Esophagus (tissue), 2 donors: ENCODE data around the gene IGF2BP3. TPM values are rescaled to one million over a fixed set of nuclear protein-coding genes. Genes with fewer than 3 reads are reported as not detected.

ENCODE experiments used
- H3K27ac ChIP-seq, 2 donors: one replicate each; pipeline ENCODE4 v1.5.1; 2013; ENCODE audit warnings: low read depth in 2 of 2, mild to moderate bottlenecking in 2 of 2, inconsistent platforms in 1 of 2, low read length in 1 of 2, moderate library complexity in 1 of 2
- H3K27me3 ChIP-seq, 2 donors: one replicate each; pipeline ENCODE4 v1.6.1; 2013; ENCODE audit warnings: low read length in 2 of 2, control low read depth in 1 of 2, mild to moderate bottlenecking in 1 of 2; ENCODE audit not compliant: insufficient read depth in 2 of 2, control insufficient read depth in 1 of 2
- H3K36me3 ChIP-seq, 2 donors: one replicate each; pipeline ENCODE4 v1.6.1; 2013; ENCODE audit warnings: low read length in 1 of 2; ENCODE audit not compliant: control insufficient read depth in 2 of 2, insufficient read depth in 2 of 2
- H3K4me1 ChIP-seq, 2 donors: one replicate each; pipeline ENCODE4 v1.6.1; 2013; ENCODE audit warnings: low read length in 1 of 2; ENCODE audit not compliant: control insufficient read depth in 2 of 2, insufficient read depth in 2 of 2
- H3K4me3 ChIP-seq, 2 donors: one replicate each; pipeline ENCODE4 v1.5.1; 2013; ENCODE audit warnings: low read length in 2 of 2, mild to moderate bottlenecking in 2 of 2, low read depth in 1 of 2, moderate library complexity in 1 of 2
- H3K9me3 ChIP-seq, 2 donors: one replicate each; pipeline ENCODE4 v1.6.1; 2013; ENCODE audit warnings: mild to moderate bottlenecking in 2 of 2, low read depth in 1 of 2, low read length in 1 of 2, moderate library complexity in 1 of 2; ENCODE audit not compliant: control insufficient read depth in 2 of 2, insufficient read depth in 1 of 2
- WGBS, 2 donors: extraction: QIAGEN DNeasy Blood & Tissue Kit; methylation state at CpG; one replicate each; pipeline ENCODE4 v1.1.7; 2013; 5-methylcytosine and 5-hydroxymethylcytosine counted together
- polyA plus RNA-seq, 2 donors: library from polyadenylated mRNA; stranded (reverse); fragments of 200-250 nt; gene quantifications; one replicate each; pipeline ENCODE4 v1.2.3, GENCODE V29; 2013
- donor health status: healthy with polysubstance abuse.
- donor health status: Bipolar disorder and iron deficiency.

IGF2BP3 gene
- polyA plus RNA-seq, 2 donors = 2.5 to 3.5 TPM

DNA sequence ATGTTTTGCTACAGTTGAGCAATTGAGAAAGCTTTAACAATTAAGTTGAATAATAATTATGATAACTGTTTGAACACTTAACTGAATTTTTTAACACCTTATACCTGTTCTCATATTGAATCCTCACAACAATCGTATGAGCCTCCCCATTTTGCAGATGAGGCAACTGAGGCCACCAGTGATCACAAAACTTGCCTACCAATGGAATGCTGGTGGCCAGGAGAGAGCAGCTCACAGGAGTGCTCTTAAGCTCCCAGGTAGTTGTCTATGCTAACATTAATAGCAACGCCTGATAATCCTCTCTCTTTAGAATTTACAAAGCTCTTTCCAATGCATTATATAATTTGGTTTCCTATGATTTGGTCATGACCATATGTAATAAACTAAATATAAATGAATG is 202.1 kb downstream of the IGF2BP3 start:
- 92 to 96% methylated on average over 2 of the region's 2 CpGs for WGBS, 2 donors
- no peaks in the 10 kb centered on the region for H3K9me3 ChIP-seq
- no peaks in the 10 kb centered on the region for H3K27me3 ChIP-seq
- no peak overlapping the region for H3K27ac ChIP-seq
- H3K36me3 ChIP-seq = peaks cover 0 to 2% of the 10 kb centered on the region in 2 donors
- no peak overlapping the region for H3K4me3 ChIP-seq
- peaks cover 0 to 2% of the 10 kb centered on the region in 2 donors for H3K4me1 ChIP-seq

DNA sequence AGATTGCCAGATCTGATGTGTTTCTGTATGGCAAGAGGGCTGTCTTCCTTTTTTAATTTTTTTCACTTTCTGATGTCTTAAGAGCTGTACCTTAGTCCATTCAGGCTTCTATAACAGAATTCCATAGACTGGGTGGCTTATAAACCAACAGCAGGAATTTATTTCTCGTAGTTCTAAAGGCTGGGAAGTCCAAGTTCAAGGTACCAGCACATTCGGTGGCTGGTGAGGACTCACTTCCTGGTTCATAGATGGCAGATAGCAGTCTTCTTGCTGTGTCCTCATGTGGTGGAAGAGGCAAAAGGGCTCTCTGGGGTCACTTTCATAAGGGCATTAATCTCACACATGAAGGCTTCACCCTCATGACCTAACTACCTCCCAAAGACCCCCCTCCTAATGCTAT is 202.9 kb downstream of the IGF2BP3 start:
- H3K9me3 ChIP-seq = no peaks in the 10 kb centered on the region
- H3K4me3 ChIP-seq = no peak overlapping the region
- H3K27me3 ChIP-seq = no peaks in the 10 kb centered on the region
- H3K36me3 ChIP-seq = peaks cover 0 to 2% of the 10 kb centered on the region in 2 donors
- no peak overlapping the region for H3K27ac ChIP-seq
- 87 to 93% methylated on average over 2 of the region's 2 CpGs for WGBS, 2 donors
- H3K4me1 ChIP-seq = no peaks in the 10 kb centered on the region

DNA sequence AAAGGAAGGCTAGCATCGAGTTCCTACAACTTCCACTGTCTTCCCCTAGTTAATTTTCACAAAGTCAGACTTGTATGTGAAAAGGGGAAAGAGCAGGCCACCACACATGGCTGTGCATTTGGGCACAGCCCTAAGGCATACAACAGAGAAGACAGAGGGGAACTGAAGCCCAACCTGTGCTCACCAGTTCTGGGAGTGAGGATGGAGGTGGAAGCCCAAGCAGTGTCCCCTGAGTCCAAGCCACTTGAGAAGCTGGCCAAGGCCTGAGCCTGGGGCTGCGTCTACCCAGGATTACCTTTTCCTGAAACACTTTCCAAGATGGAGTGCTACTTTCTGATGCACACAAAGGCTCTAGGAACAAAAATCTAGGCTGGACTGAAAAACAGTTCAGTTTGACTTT is 203.4 kb downstream of the IGF2BP3 start:
- Histone ChIP-seq H3K4me1 (no peaks in the 10 kb centered on the region), H3K4me3 (no peak overlapping the region), H3K27me3 (no peaks in the 10 kb centered on the region), H3K9me3 (no peaks in the 10 kb centered on the region), H3K27ac (no peak overlapping the region), H3K36me3 (peaks cover 0 to 2% of the 10 kb centered on the region in 2 donors)
- WGBS, 2 donors = 92 to 96% methylated on average over 2 of the region's 2 CpGs

DNA sequence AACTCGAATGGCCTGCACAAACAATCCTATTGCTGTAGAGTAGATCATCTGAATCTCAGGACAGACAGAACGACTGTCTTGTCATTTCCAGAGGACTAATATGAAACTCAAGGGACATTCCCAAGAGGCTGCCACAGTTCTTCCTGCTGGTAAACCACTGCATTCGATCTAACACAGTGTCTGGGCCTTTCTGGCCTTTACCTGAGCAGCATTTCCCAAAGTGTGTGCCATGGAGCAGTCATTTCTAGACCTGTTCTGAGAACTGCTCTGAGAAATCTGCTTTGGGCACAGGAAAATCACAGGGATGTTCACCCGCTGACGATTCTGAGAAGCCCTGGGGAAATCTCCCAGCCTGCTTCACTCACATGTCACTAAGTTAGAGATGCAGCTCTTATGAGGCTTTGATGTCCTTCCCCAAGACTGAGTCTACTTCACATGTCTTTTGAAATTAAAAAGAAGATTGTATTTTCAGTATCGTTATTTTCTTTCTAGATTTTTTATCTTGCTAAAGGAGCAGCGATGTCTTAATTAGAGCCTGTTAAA is 205.3 kb downstream of the IGF2BP3 start:
- WGBS, 2 donors = 72 to 73% methylated on average over 7 of the region's 7 CpGs
- H3K27me3 ChIP-seq = no peaks in the 10 kb centered on the region
- H3K36me3 ChIP-seq = peaks cover under 1 to 2% of the 10 kb centered on the region in 2 donors
- no peak overlapping the region for H3K4me3 ChIP-seq
- no peaks in the 10 kb centered on the region for H3K4me1 ChIP-seq
- no peaks in the 10 kb centered on the region for H3K9me3 ChIP-seq
- no peak overlapping the region for H3K27ac ChIP-seq

DNA sequence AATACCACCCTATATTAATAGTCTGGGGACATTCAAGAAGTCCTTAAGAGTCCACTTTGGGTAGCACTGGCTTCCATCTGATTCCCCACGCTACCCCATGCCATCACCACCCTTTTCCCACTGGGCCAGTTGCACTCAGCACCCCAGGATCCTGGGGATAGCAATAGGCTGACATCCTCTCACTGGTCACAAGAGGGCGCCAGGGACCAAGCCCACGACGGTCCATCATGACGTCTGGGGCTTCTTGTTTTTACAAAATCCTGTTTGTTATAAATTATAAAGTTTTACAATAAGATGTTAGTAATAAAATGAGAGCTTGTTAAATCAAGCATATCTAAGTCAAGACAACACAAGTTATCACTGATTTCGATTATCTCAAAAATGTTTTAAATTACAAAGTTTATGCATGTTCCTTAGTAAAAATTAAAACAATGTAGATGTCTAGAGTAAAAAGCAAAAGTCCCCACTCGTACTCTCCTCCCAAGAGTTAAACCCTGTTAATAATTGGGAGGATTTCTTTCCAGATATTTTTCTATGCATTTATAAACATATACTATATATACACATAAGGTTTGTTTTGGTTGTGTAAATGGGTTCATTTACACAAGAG is 208.3 kb downstream of the IGF2BP3 start:
- WGBS, 2 donors = 12% methylated on average over 7 of the region's 7 CpGs
- Histone ChIP-seq H3K36me3 (peaks cover 2% of the 10 kb centered on the region in 2 donors), H3K4me1 (no peaks in the 10 kb centered on the region), H3K27me3 (no peaks in the 10 kb centered on the region), H3K4me3 (no peak overlapping the region), H3K27ac (no peak overlapping the region), H3K9me3 (no peaks in the 10 kb centered on the region)

DNA sequence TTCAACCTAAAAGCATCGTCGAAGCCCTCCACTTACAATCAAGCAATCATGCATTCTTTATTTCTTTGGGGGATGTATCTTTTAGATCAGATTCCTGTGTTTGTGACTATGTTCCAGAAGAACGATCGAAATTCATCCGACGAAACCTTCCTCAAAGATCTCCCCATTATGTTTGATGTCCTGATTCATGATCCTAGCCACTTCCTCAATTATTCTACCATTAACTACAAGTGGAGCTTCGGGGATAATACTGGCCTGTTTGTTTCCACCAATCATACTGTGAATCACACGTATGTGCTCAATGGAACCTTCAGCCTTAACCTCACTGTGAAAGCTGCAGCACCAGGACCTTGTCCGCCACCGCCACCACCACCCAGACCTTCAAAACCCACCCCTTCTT is 209.9 kb downstream of the IGF2BP3 start:
- Histone ChIP-seq H3K4me1 (no peaks in the 10 kb centered on the region), H3K36me3 (peaks cover 2% of the 10 kb centered on the region in 2 donors), H3K4me3 (no peak overlapping the region), H3K9me3 (no peaks in the 10 kb centered on the region), H3K27me3 (no peaks in the 10 kb centered on the region), H3K27ac (no peak overlapping the region)
- WGBS, 2 donors = 85 to 86% methylated on average over 10 of the region's 10 CpGs

Other genes starting within 250 kb of the IGF2BP3 start
- 10 to 100 TPM; 30.6 to 55.0 TPM for gene GPNMB, start 223.7 kb downstream of the IGF2BP3 start, polyA plus RNA-seq
- gene MALSU1, start 171.2 kb downstream of the IGF2BP3 start, polyA plus RNA-seq = 10 to 100 TPM; 11.3 to 40.7 TPM
- gene TRA2A, start 61.5 kb upstream of the IGF2BP3 start, polyA plus RNA-seq = 10 to 100 TPM; 54.6 to 93.7 TPM
- 1 to 10 TPM; 4.5 to 5.3 TPM for gene CCDC126, start 126.9 kb upstream of the IGF2BP3 start, polyA plus RNA-seq
- 10 to 100 TPM in 1 of 2 donors, 1 to 10 TPM in 1; 6.2 to 11.3 TPM for gene FAM221A, start 209.7 kb upstream of the IGF2BP3 start, polyA plus RNA-seq
- gene STK31, start 239.7 kb upstream of the IGF2BP3 start, polyA plus RNA-seq = 1 to 10 TPM in 1 of 2 donors, under 1 TPM in 1; 0.05 to 1.1 TPM